ENCODE results near the gene MARCKS.

MARCKS gene

DNA sequence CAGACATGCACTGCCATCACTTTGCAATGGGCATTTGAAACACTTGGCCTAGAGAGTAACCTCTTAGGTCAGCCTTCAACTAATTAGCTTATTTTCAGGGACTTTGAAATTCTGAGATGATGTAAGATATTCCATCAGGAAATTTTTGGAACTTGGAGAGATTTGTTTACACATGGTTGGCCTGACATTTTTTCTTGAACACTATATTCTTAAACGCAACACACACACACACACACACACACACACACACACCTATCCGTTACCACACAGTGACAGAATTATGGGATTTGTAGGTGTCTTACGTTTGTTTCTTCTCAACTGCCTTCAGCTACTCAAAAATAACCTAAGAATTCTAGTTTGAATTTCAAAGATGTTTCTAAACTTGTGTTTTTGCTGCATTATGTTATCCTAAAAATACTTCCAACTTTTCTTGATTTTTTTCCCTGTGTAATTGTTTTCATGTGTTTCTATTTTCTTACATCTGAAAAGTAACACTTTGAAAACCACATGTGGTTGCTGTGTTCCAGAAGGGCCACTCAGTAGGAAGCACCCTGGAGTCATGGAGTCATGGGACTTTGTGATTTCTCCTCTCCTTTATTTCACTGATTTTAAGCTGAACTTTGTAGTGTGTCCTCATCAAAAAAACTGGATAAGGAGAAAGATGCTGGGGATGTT, 31.9 kb downstream of the MARCKS start:
- no peaks in the 10 kb centered on the region for H3K27me3 ChIP-seq (ENCODE audit: low read depth, low read length)
- TF ChIP-seq EZH2phosphoT487 (IDR thresholded peaks at IDR 0.05; ENCODE audit: low read depth): no peak
- TF ChIP-seq, protein P1, sequence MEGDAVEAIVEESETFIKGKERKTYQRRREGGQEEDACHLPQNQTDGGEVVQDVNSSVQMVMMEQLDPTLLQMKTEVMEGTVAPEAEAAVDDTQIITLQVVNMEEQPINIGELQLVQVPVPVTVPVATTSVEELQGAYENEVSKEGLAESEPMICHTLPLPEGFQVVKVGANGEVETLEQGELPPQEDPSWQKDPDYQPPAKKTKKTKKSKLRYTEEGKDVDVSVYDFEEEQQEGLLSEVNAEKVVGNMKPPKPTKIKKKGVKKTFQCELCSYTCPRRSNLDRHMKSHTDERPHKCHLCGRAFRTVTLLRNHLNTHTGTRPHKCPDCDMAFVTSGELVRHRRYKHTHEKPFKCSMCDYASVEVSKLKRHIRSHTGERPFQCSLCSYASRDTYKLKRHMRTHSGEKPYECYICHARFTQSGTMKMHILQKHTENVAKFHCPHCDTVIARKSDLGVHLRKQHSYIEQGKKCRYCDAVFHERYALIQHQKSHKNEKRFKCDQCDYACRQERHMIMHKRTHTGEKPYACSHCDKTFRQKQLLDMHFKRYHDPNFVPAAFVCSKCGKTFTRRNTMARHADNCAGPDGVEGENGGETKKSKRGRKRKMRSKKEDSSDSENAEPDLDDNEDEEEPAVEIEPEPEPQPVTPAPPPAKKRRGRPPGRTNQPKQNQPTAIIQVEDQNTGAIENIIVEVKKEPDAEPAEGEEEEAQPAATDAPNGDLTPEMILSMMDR (IDR thresholded peaks at IDR 0.05; ENCODE audit: low read depth, low read length): no peak
- no peaks in the 10 kb centered on the region for H3K79me2 ChIP-seq (ENCODE audit: low read length)
- no peaks in the 10 kb centered on the region for H3K4me1 ChIP-seq (ENCODE audit: low read length)
- H2AFZ ChIP-seq (ENCODE audit: low read depth, low read length): no peak overlapping the region
- H4K20me1 ChIP-seq (ENCODE audit: insufficient read depth, low read length): no peaks in the 10 kb centered on the region
- H3K36me3 ChIP-seq (replicated peaks; ENCODE audit: low read depth, low read length): no peaks in the 10 kb centered on the region
- no peak overlapping the region for H3K27ac ChIP-seq (ENCODE audit: low read length)
- no peak overlapping the region for H3K4me2 ChIP-seq (ENCODE audit: low read length)
- no peaks in the 10 kb centered on the region for H3K9me3 ChIP-seq (ENCODE audit: insufficient read depth, low read length)
- no peak overlapping the region for H3K4me3 ChIP-seq (ENCODE audit: low read length)
- H3K9ac ChIP-seq (ENCODE audit: low read length): no peak overlapping the region

DNA sequence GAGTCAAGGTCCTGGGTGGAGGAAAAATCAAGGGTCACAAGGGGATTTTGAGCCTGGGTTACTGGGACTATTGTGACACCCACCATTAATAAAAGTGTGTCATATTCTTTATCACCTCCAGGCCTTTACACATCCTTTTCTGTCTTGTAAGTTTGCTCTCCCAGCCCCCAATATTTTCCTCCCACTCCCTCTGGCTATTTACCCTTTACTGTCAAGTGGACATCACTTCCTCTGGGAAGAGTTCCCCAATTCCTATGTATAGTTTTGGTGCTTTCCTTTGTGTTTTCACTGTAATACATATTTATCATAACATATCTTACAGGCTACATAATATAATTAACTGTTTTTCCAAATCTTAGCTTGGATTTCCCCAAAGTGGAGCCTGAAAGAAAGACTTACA, 36.3 kb downstream of the MARCKS start:
- H3K36me3 ChIP-seq (replicated peaks; ENCODE audit: low read depth, low read length): no peaks in the 10 kb centered on the region

GRCh38 chr6:113893866-113894265, 36.7 kb downstream of the MARCKS start:
- no peaks in the 10 kb centered on the region for H3K9me3 ChIP-seq (ENCODE audit: insufficient read depth, low read length)
- H4K20me1 ChIP-seq (ENCODE audit: insufficient read depth, low read length): no peaks in the 10 kb centered on the region
- no peak overlapping the region for H3K4me2 ChIP-seq (ENCODE audit: low read length)
- no peaks in the 10 kb centered on the region for H3K79me2 ChIP-seq (ENCODE audit: low read length)
- no peak for TF ChIP-seq EZH2phosphoT487 (IDR thresholded peaks at IDR 0.05; ENCODE audit: low read depth)
- TF ChIP-seq, protein P1 (IDR thresholded peaks at IDR 0.05; ENCODE audit: low read depth, low read length): no peak
- H3K27me3 ChIP-seq (ENCODE audit: low read depth, low read length): no peaks in the 10 kb centered on the region
- no peak overlapping the region for H3K4me3 ChIP-seq (ENCODE audit: low read length)
- no peaks in the 10 kb centered on the region for H3K36me3 ChIP-seq (replicated peaks; ENCODE audit: low read depth, low read length)
- no peak overlapping the region for H3K9ac ChIP-seq (ENCODE audit: low read length)
- H2AFZ ChIP-seq (ENCODE audit: low read depth, low read length): no peak overlapping the region
- H3K27ac ChIP-seq (ENCODE audit: low read length): no peak overlapping the region
- H3K4me1 ChIP-seq (ENCODE audit: low read length): no peaks in the 10 kb centered on the region

More for the DNA sequence above, 36.3 kb downstream of the MARCKS start:
- H3K79me2 ChIP-seq (ENCODE audit: low read length): no peaks in the 10 kb centered on the region
- H4K20me1 ChIP-seq (ENCODE audit: insufficient read depth, low read length): no peaks in the 10 kb centered on the region
- no peak overlapping the region for H3K4me3 ChIP-seq (ENCODE audit: low read length)
- no peak overlapping the region for H3K27ac ChIP-seq (ENCODE audit: low read length)
- H3K4me2 ChIP-seq (ENCODE audit: low read length): no peak overlapping the region
- H2AFZ ChIP-seq (ENCODE audit: low read depth, low read length): no peak overlapping the region
- H3K9me3 ChIP-seq (ENCODE audit: insufficient read depth, low read length): no peaks in the 10 kb centered on the region
- H3K27me3 ChIP-seq (ENCODE audit: low read depth, low read length): no peaks in the 10 kb centered on the region
- TF ChIP-seq EZH2phosphoT487 (IDR thresholded peaks at IDR 0.05; ENCODE audit: low read depth): no peak
- TF ChIP-seq, protein P1 (IDR thresholded peaks at IDR 0.05; ENCODE audit: low read depth, low read length): no peak
- H3K9ac ChIP-seq (ENCODE audit: low read length): no peak overlapping the region
- no peaks in the 10 kb centered on the region for H3K4me1 ChIP-seq (ENCODE audit: low read length)

DNA sequence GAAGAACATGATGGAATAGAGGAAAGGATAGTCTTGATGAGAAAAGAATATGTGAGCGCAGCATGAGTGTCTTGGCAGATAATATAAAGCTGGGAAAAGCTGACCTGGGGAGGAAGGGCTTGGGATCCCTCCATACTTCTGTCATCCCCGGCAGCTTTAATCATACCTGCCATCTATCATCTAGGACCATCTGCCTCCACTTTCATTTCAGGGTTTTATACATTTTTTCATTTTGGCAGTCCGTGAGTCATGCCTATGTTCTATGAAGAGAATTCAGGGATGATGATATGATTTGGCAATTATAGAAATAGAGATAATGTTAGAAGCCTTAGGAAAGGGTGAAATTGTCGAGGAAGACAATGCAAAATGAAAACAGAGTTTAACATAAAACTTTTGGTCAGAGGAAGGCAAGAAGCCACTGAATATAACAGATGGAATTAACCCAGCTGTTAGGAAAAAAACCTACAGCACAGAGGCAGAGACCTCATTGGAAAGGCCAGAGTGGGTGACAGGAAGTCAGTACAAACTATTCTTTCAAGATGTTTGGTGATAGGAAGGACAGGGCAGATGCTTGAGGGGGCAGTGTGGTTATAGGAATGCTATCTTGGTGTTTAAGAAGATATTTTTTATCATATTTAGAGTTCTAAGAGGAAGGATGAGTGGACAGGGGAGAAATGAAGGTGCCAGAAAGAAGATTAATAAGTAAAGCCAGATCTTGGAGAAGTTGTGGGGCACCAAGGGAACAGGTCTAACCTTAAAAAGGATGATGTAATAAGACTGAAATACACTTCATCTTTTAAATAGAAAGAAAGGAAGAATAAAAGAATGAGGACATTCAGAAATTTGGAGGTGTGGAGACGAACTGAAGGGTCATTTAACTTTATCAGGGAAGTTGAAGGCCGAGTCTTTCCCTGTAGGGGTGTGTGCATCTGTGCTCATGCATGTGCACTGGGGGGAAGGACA, 37.8 kb downstream of the MARCKS start:
- no peaks in the 10 kb centered on the region for H3K79me2 ChIP-seq (ENCODE audit: low read length)
- H3K4me1 ChIP-seq (ENCODE audit: low read length): no peaks in the 10 kb centered on the region

More for the DNA sequence above, 37.8 kb downstream of the MARCKS start:
- no peaks in the 10 kb centered on the region for H3K9me3 ChIP-seq (ENCODE audit: insufficient read depth, low read length)
- no peaks in the 10 kb centered on the region for H4K20me1 ChIP-seq (ENCODE audit: insufficient read depth, low read length)
- TF ChIP-seq EZH2phosphoT487 (IDR thresholded peaks at IDR 0.05; ENCODE audit: low read depth): no peak
- TF ChIP-seq, protein P1 (IDR thresholded peaks at IDR 0.05; ENCODE audit: low read depth, low read length): no peak
- H3K27me3 ChIP-seq (ENCODE audit: low read depth, low read length): no peaks in the 10 kb centered on the region
- H3K27ac ChIP-seq (ENCODE audit: low read length): no peak overlapping the region
- no peak overlapping the region for H2AFZ ChIP-seq (ENCODE audit: low read depth, low read length)
- H3K4me3 ChIP-seq (ENCODE audit: low read length): no peak overlapping the region
- no peak overlapping the region for H3K4me2 ChIP-seq (ENCODE audit: low read length)
- H3K9ac ChIP-seq (ENCODE audit: low read length): no peak overlapping the region
- H3K36me3 ChIP-seq (replicated peaks; ENCODE audit: low read depth, low read length): no peaks in the 10 kb centered on the region

Measured in OCI-LY3 (cell line).